ENCODE results near the gene AMER2. TPM values are rescaled to one million over a fixed set of nuclear protein-coding genes. Genes with fewer than 3 reads are reported as not detected.

AMER2 gene
- total RNA-seq: 10 to 100 TPM in 5 of 8 experiments, under 1 TPM in 3; 0.04 to 19.6 (median 14.2) TPM

GRCh38 chr13:25171517-25172302, at the start of gene AMER2:
Gene AMER2, minus strand, starts transcription at chr13:25172288. Its CDS starts 669 bp downstream, at chr13:25171619.
- peak within 1 kb of the TSS; percentile 55 to 73 (median 61) for H3K4me3 ChIP-seq
- WGBS, 10 experiments: 0 to 9% (median 4%) methylated on average over 1 to 35 of the region's 50 CpGs; no CpG with 5 or more reads in 2 of the 10 experiments
- H3K27ac ChIP-seq: peak within 1 kb of the TSS; percentile 40 to 71
- in situ Hi-C loops (cut with MboI; ENCODE audit: low pct_unique_long_range_greater_than_20kb in 2 of 9, low sequenced_read_pairs in 9 of 9, unreplicated experiment in 9 of 9): no loop called here
- peaks cover 22 to 31% of the 10 kb centered on the region in 2 donors for H3K4me1 ChIP-seq (replicated peaks in 1 of 2)
- ATAC-seq (replicated peaks in 6 of 8): peak; percentile 29 to 88 (median 78)

DNA sequence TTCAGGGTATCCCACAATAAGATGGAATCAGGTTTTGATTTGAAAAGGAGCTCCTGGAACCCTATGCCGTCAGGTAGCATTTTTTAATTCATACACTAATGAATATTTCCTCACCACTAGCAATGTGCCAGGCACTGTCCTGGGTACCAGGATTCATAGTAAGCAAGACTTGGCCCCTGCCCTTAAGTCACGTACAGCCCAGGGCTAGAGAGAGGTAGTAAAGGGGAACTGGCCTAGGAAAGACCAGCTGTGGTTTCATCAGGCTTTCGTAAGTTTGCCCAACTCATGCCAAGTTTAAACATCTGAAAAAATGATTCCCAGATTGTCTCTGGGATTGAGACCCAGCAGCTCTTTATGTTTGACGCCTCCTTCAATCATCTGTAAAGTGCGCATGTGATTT, 45.9 kb upstream of the AMER2 start:
- H3K27ac ChIP-seq: no peak overlapping the region
- H3K4me3 ChIP-seq: no peak overlapping the region
- in situ Hi-C loops (cut with MboI; ENCODE audit: low pct_unique_long_range_greater_than_20kb in 2 of 9, low sequenced_read_pairs in 9 of 9, unreplicated experiment in 9 of 9): no loop called here
- H3K4me1 ChIP-seq (replicated peaks in 1 of 2): no peaks in the 10 kb centered on the region
- 39 to 100% (median 88%) methylated on average over 1 to 4 of the region's 5 CpGs; no CpG with 5 or more reads in 3 of the 10 experiments for WGBS, 10 experiments
- ATAC-seq (replicated peaks in 6 of 8): no peak

GRCh38 chr13:25217023-25217885, 45.2 kb upstream of the AMER2 start:
- Histone ChIP-seq H3K4me3 (no peak overlapping the region), H3K27ac (no peak overlapping the region), H3K4me1 (replicated peaks in 1 of 2) (no peaks in the 10 kb centered on the region)
- 29 to 100% (median 45%) methylated on average over 1 to 8 of the region's 12 CpGs for WGBS, 10 experiments
- ATAC-seq (replicated peaks in 6 of 8): peak; percentile 25 to 88 (median 69)
- in situ Hi-C loops (cut with MboI; ENCODE audit: low pct_unique_long_range_greater_than_20kb in 2 of 9, low sequenced_read_pairs in 9 of 9, unreplicated experiment in 9 of 9): no loop called here

GRCh38 chr13:25215253-25215575, 43.1 kb upstream of the AMER2 start:
- 17 to 100% (median 62%) methylated on average over 1 to 3 of the region's 3 CpGs; no CpG with 5 or more reads in 1 of the 10 experiments for WGBS, 10 experiments

GRCh38 chr13:25214491-25215252, 42.6 kb upstream of the AMER2 start:
- Histone ChIP-seq H3K27ac (no peak overlapping the region), H3K4me1 (replicated peaks in 1 of 2) (peaks cover 10% of the 10 kb centered on the region in 2 donors), H3K4me3 (no peak overlapping the region)
- in situ Hi-C loops (cut with MboI; ENCODE audit: low pct_unique_long_range_greater_than_20kb in 2 of 9, low sequenced_read_pairs in 9 of 9, unreplicated experiment in 9 of 9): no loop called here
- ATAC-seq (replicated peaks in 6 of 8): peak in 5 of 8 experiments; percentile 18 to 38 (median 20)
- WGBS, 10 experiments: 1 to 71% (median 45%) methylated on average over 1 to 6 of the region's 6 CpGs

More at GRCh38 chr13:25215253-25215575, 43.1 kb upstream of the AMER2 start:
- ATAC-seq (replicated peaks in 6 of 8): no peak
- Histone ChIP-seq H3K4me3 (no peak overlapping the region), H3K4me1 (replicated peaks in 1 of 2) (peaks cover 10% of the 10 kb centered on the region in 2 donors), H3K27ac (no peak overlapping the region)
- in situ Hi-C loops (cut with MboI; ENCODE audit: low pct_unique_long_range_greater_than_20kb in 2 of 9, low sequenced_read_pairs in 9 of 9, unreplicated experiment in 9 of 9): no loop called here

GRCh38 chr13:25213715-25214114, 41.6 kb upstream of the AMER2 start:
- WGBS, 10 experiments: 0 to 100% (median 82%) methylated on average over 1 of the region's 2 CpGs; no CpG with 5 or more reads in 6 of the 10 experiments
- Histone ChIP-seq H3K4me3 (no peak overlapping the region), H3K27ac (no peak overlapping the region), H3K4me1 (replicated peaks in 1 of 2) (peaks cover 10% of the 10 kb centered on the region in 2 donors)
- peak in 1 of 8 experiments; percentile 60 for ATAC-seq (replicated peaks in 6 of 8)
- in situ Hi-C loops (cut with MboI; ENCODE audit: low pct_unique_long_range_greater_than_20kb in 2 of 9, low sequenced_read_pairs in 9 of 9, unreplicated experiment in 9 of 9): no loop called here

DNA sequence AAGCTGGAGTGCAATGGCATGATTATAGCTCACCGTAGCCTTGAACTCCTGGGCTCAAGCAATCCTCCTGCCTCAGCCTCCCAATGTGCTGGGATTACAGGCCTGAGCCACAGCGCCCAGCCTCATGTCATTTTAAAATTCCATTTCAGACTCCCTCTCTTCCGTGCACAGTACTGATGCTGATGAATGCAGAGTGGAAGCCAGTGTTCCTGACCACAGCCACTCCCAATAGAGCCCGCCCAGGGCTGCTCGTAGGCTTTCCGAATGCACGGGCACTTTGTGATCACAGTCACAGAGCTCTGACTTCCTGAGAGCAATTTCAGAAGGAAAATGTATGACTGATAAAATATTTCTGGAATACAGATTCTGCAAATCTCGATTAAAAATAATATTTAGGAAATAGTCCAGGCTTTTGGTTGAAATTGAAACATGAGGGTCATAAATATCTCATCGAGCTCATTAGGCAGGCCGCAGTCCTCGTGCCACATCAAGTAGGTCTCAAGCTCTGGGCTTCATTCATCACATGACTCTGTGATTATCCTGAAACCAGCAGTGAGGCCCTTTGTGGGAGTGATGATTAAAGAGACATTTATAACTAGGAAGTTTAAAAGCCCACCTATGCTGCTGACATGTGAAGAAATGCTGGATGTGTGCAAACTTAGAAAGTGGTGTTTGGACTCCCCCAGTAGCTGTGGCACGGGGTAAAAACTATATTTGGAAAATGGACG, 38.9 kb upstream of the AMER2 start:
- Histone ChIP-seq H3K4me1 (replicated peaks in 1 of 2) (peaks cover 10% of the 10 kb centered on the region in 2 donors), H3K4me3 (no peak overlapping the region), H3K27ac (no peak overlapping the region)
- 23 to 68% (median 52%) methylated on average over 1 to 10 of the region's 13 CpGs for WGBS, 10 experiments
- peak; percentile 71 to 95 (median 93) for ATAC-seq (replicated peaks in 6 of 8)
- in situ Hi-C loops (cut with MboI; ENCODE audit: low pct_unique_long_range_greater_than_20kb in 2 of 9, low sequenced_read_pairs in 9 of 9, unreplicated experiment in 9 of 9): no loop called here

- in situ Hi-C loops (cut with MboI; ENCODE audit: low pct_unique_long_range_greater_than_20kb in 2 of 9, low sequenced_read_pairs in 9 of 9, unreplicated experiment in 9 of 9): no loop called here
- WGBS, 10 experiments: 10 to 100% (median 72%) methylated on average over 1 to 7 of the region's 8 CpGs; no CpG with 5 or more reads in 1 of the 10 experiments
- Histone ChIP-seq H3K4me3 (no peak overlapping the region), H3K27ac (no peak overlapping the region), H3K4me1 (replicated peaks in 1 of 2) (peaks cover 15 to 23% of the 10 kb centered on the region in 2 donors)
- ATAC-seq (replicated peaks in 6 of 8): peak in 3 of 8 experiments; percentile 20 to 73 (median 22)
These were observed 35.3 kb upstream of the AMER2 start for GRCh38 chr13:25207291-25207810.

- WGBS, 10 experiments: 13 to 100% (median 83%) methylated on average over 1 to 4 of the region's 4 CpGs
- Histone ChIP-seq H3K4me3 (no peak overlapping the region), H3K27ac (no peak overlapping the region), H3K4me1 (replicated peaks in 1 of 2) (peaks cover 4 to 12% of the 10 kb centered on the region in 2 donors)
- in situ Hi-C loops (cut with MboI; ENCODE audit: low pct_unique_long_range_greater_than_20kb in 2 of 9, low sequenced_read_pairs in 9 of 9, unreplicated experiment in 9 of 9): no loop called here
- ATAC-seq (replicated peaks in 6 of 8): no peak
These were observed 32.8 kb upstream of the AMER2 start for GRCh38 chr13:25204863-25205262.

DNA sequence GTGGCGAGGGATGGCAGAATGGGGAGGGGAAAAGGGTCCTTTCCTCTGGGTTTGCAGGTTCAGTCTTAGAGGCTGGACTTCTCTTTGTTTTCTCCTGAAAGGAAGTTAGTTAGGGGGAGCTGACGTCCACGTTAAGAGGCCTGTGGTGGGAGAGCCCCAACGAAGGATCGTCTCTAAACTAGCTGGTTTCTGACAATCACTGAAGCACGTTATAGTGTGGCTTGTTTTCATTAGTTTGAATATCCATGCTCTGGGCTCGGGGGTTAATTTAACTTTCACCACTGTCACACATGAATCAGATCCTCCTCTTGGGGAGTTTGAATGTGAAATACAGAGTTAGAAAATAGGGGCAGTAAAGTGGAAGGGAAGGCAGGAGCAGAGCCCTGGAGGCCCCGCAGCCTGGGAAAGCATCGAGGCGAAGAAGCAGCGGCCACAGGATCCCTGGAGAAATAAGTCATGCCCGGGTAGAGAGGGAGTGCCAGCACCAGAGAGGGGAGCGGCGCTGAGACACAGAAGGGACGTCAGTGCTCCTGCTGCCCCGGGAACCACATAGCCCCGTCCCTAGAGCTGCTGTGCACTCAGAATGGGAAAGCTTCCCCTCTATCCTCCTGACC, 31.1 kb upstream of the AMER2 start:
- 0 to 58% (median 11%) methylated on average over 1 to 11 of the region's 17 CpGs; no CpG with 5 or more reads in 2 of the 10 experiments for WGBS, 10 experiments
- in situ Hi-C loops (cut with MboI; ENCODE audit: low pct_unique_long_range_greater_than_20kb in 2 of 9, low sequenced_read_pairs in 9 of 9, unreplicated experiment in 9 of 9): no loop called here
- peak; percentile 15 to 82 (median 62) for ATAC-seq (replicated peaks in 6 of 8)
- H3K4me1 ChIP-seq (replicated peaks in 1 of 2): peaks cover 4 to 12% of the 10 kb centered on the region in 2 donors
- no peak overlapping the region for H3K4me3 ChIP-seq
- H3K27ac ChIP-seq: no peak overlapping the region

GRCh38 chr13:25200783-25201182, 28.7 kb upstream of the AMER2 start:
- 20 to 100% (median 71%) methylated on average over 1 to 4 of the region's 4 CpGs for WGBS, 10 experiments
- H3K27ac ChIP-seq: no peak overlapping the region
- no peak overlapping the region for H3K4me3 ChIP-seq
- in situ Hi-C loops (cut with MboI; ENCODE audit: low pct_unique_long_range_greater_than_20kb in 2 of 9, low sequenced_read_pairs in 9 of 9, unreplicated experiment in 9 of 9): no loop called here
- H3K4me1 ChIP-seq (replicated peaks in 1 of 2): peaks cover 4 to 12% of the 10 kb centered on the region in 2 donors
- ATAC-seq (replicated peaks in 6 of 8): no peak

Data from motor neuron (in vitro differentiated cells).